WI38 (cell line): ENCODE measurements around the gene ASMTL.

Source experiments
- H3K4me3 ChIP-seq: 2 replicates; pipeline ENCODE4 v1.5.1; 2011; ENCODE audit warnings: low read depth, mild to moderate bottlenecking, control low read depth, low read length
- CTCF ChIP-seq: IDR thresholded peaks from 2 replicates; pipeline ENCODE4 v1.5.1; 2012; ENCODE audit warnings: low read depth, mild to moderate bottlenecking, control low read depth, low read length

Gene ASMTL

DNA sequence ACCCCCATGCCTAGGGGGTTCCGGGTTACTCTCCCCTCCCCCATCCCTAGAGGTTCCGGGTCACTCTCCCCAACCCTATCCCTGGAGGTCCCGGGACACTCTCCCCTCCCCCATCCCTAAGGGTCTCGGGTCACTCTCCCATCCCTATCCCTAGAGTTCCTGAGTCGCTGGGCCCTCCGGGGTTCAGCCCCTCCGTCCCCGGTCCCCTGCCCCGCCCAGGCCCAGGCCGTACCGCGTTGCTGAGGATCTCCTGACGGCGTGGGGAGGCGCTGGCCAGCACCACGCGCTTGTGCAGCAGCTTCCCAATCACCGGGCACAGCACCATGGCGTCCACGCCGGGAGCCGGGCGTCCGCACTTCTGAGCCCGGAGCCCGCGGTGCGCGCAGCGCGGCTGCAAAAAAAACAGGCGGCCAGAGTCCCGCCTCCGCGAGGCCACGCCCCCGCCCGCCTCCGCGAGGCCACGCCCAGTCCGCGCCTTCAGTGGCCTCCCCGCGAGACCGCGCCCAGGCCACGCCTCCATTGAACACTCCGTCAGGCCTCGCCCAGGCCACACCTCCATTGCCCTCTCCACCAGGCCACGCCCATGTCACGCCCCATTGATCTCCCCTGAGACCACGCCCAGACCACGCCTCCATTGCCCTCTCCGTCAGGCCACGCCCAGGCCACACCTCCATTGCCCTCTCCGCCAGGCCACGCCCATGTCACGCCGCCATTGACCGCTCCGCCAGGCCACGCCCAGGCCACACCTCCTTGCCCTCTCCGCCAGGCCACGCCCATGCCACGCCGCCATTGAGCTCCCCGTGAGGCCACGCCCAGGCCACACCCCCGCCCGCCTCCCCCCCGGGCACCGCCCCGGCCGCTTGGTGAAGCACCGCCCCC lies at the start of gene ASMTL:
Gene ASMTL, minus strand, starts transcription at position 394 of the 879 bp plus-strand sequence. Its CDS starts 69 bp downstream, at position 325.
- no peak for TF ChIP-seq CTCF
- H3K4me3 ChIP-seq: peak within 1 kb of the TSS; percentile 86

DNA sequence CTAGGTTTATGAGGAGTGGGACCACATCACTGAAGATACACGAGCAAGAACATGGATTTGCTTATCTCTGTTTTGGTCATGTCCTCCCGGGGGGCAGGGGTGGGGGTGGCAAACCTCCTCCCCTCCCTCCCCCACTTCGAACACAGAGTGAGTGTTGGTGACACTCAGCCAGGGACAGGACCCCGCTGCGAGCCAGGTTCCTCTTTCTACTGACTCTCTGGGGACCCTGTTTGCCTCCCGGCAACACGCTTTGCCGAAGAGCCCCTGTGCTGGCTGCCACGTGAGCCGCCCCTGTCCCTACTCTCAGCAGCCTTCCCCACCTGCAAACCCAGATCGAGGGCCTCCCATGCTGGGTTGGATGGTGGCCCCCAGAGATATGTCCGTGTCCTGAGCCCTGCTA lies 49.5 kb upstream of the ASMTL start:
- no peak for TF ChIP-seq CTCF
- no peak overlapping the region for H3K4me3 ChIP-seq

DNA sequence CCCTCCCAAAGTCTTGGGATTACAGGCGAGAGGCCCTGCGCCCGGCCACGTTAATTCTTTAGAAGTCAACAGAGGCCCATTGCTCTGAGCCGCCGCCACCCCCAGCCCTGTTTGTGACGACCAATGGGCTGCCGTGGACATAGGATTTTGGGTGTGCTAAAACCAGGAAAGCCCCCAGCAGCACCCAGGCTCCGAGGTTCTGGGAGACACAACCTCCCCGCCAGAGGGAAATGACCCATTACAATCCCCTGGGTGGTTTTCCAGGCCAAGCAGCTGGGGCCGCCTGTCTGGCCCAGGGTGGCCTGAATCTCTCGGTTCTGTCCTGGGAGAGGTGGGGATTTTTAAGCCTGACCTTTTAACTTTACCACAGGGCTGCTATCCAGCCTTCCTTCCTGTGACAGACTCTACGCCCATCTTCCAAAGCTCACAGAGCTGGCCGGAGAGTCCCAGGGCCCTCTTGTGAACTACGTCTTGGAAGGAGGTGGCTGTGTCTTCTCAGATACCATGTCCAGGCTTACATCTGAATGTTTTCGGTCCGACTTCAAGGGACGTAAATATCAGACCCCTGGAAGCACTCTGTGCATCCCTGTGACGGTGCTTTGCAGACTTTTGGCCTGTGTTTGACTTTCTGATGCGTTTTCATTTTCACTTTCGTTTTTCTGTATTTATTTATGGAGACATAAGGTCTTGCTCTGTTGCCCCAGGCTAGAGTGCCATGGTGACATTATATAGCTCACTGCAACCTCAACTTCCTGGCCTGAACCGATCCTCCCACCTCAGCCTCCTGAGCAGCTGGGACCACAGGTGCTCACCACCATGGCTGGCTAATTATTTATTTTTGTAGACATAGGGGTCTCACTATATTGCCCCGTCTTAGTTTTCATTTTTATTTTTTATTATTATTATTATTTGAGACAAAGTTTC lies 48.3 kb upstream of the ASMTL start:
- no peak for TF ChIP-seq CTCF
- H3K4me3 ChIP-seq: peak overlapping the region; percentile 12; the same call in 1 of the 2 replicates

DNA sequence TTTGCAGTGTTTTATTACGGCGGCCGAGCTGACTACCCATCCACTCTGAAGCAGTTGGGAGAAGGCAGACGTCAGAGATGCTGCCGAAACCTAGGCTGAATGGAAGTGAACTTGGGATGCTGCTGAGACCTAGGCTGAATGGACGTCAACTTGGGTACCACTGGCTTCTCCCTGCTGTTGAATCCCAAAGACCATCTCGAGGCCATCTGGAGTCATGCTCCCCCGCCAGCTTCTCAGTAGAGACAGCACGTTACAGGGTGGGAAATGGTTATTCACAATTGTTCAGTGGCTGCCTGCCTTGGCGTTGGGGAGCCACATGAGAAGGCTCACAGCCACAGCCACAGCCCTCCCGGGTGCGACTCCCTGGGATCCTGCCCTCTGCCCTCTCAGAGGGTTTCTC lies 43.4 kb upstream of the ASMTL start:
- no peak for TF ChIP-seq CTCF
- no peak overlapping the region for H3K4me3 ChIP-seq

- TF ChIP-seq CTCF: no peak
- H3K4me3 ChIP-seq: no peak overlapping the region
Observed at GRCh38 chrX:1493877-1494510, 41.3 kb upstream of the ASMTL start.

GRCh38 chrX:1493412-1493811 lies 40.7 kb upstream of the ASMTL start:
- H3K4me3 ChIP-seq: no peak overlapping the region

More at GRCh38 chrX:1493412-1493811, 40.7 kb upstream of the ASMTL start:
- no peak for TF ChIP-seq CTCF
